Activated CD8-positive, alpha-beta memory T cell treated with anti-CD3 and anti-CD28 coated beads, Interleukin-2, amount 10 ng/mL, durations not matched to agents 7 days and 5 days (primary cell): ENCODE data around the gene IMMP2L. TPM values are rescaled to one million over a fixed set of nuclear protein-coding genes. Genes with fewer than 3 reads are reported as not detected.
"Not testable (repeated sequence)": the region's sequence is repeated elsewhere in the genome, so short reads cannot be mapped to it uniquely, and the experiment has no call there.

Experiments
- ATAC-seq: fragments of 150-1000 bp; cut with Tn5 transposase; one replicate; pipeline ENCODE4 v1.10.0; 2021; ENCODE audit warnings: moderate library complexity
- CTCF ChIA-PET: fragments of 350-600 bp; sonication (Branson Sonifier 250); formaldehyde crosslinking; loops from one replicate; lab custom pipeline; 2021; ENCODE audit warnings: antibody characterized with exemption; lab: Charles Lee
- DNase-seq: peaks from one replicate; pipeline ENCODE4 v3.0.0-alpha.2; 2020
- H3K27ac Mint-ChIP-seq: one replicate; pipeline ENCODE4 v1.8.0; 2021; ENCODE audit warnings: mild to moderate bottlenecking, mixed read lengths
- H3K27me3 Mint-ChIP-seq: one replicate; pipeline ENCODE4 v1.8.0; 2021; ENCODE audit warnings: mixed read lengths
- H3K36me3 Mint-ChIP-seq: one replicate; pipeline ENCODE4 v1.8.0; 2021; ENCODE audit warnings: mild to moderate bottlenecking, mixed read lengths
- H3K4me1 Mint-ChIP-seq: one replicate; pipeline ENCODE4 v1.8.0; 2021; ENCODE audit warnings: mixed read lengths
- H3K4me3 Mint-ChIP-seq: one replicate; pipeline ENCODE4 v1.8.0; 2021; ENCODE audit warnings: mild to moderate bottlenecking, moderate library complexity, mixed read lengths
- H3K9me3 Mint-ChIP-seq: one replicate; pipeline ENCODE4 v1.8.0; 2022; ENCODE audit warnings: low read depth, mixed read lengths
- total RNA-seq, 2 experiments: library from RNA; stranded (reverse); gene quantifications; one replicate each; pipeline ENCODE4 v1.2.3, GENCODE V29; 2021

IMMP2L gene
- total RNA-seq, 2 experiments from 2014 or later: 11.5 to 13.1 TPM

GRCh38 chr7:111477462-111478225 is 84.6 kb downstream of the IMMP2L start:
- CTCF ChIA-PET: no interaction called here
- Mint-ChIP-seq H3K27ac (no peak overlapping the region), H3K36me3 (no peaks in the 10 kb centered on the region), H3K4me3 (no peak overlapping the region), H3K4me1 (no peaks in the 10 kb centered on the region), H3K9me3 (no peaks in the 10 kb centered on the region), H3K27me3 (no peaks in the 10 kb centered on the region)
- ATAC-seq (no peak), DNase-seq (no peak)

- Mint-ChIP-seq H3K4me1 (no peaks in the 10 kb centered on the region), H3K9me3 (no peaks in the 10 kb centered on the region), H3K27me3 (no peaks in the 10 kb centered on the region), H3K36me3 (no peaks in the 10 kb centered on the region), H3K27ac (no peak overlapping the region), H3K4me3 (no peak overlapping the region)
- ATAC-seq (no peak), DNase-seq (no peak)
- CTCF ChIA-PET: interaction anchor here (0.5 kb wide), 1 partner anchor 35 kb away, joined by 3 read pairs; no protein-coding TSS in a partner anchor
Observed at GRCh38 chr7:111476586-111477293, 85.6 kb downstream of the IMMP2L start.

GRCh38 chr7:111475959-111476358 is 86.3 kb downstream of the IMMP2L start:
- ATAC-seq (no peak), DNase-seq (no peak)
- Mint-ChIP-seq H3K27ac (no peak overlapping the region), H3K9me3 (peaks cover 4% of the 10 kb centered on the region), H3K4me1 (no peaks in the 10 kb centered on the region), H3K36me3 (peaks cover under 1% of the 10 kb centered on the region), H3K27me3 (no peaks in the 10 kb centered on the region), H3K4me3 (no peak overlapping the region)
- CTCF ChIA-PET: no interaction called here

- no peaks in the 10 kb centered on the region for H3K27me3 Mint-ChIP-seq
- CTCF ChIA-PET: no interaction called here
- peaks cover 6% of the 10 kb centered on the region for H3K9me3 Mint-ChIP-seq
- ATAC-seq: no peak
- DNase-seq: no peak
- no peaks in the 10 kb centered on the region for H3K4me1 Mint-ChIP-seq
- H3K4me3 Mint-ChIP-seq: no peak overlapping the region
- no peak overlapping the region for H3K27ac Mint-ChIP-seq
- peaks cover 3% of the 10 kb centered on the region for H3K36me3 Mint-ChIP-seq
Observed at GRCh38 chr7:111475419-111475748, 86.9 kb downstream of the IMMP2L start.

GRCh38 chr7:111474723-111475418 is 87.4 kb downstream of the IMMP2L start:
- Mint-ChIP-seq H3K9me3 (peaks cover 6% of the 10 kb centered on the region), H3K4me1 (no peaks in the 10 kb centered on the region), H3K36me3 (peaks cover 3% of the 10 kb centered on the region), H3K27ac (no peak overlapping the region), H3K4me3 (no peak overlapping the region), H3K27me3 (no peaks in the 10 kb centered on the region)
- CTCF ChIA-PET: no interaction called here
- no peak for DNase-seq
- ATAC-seq: no peak

GRCh38 chr7:111473449-111474198 is 88.7 kb downstream of the IMMP2L start:
- Mint-ChIP-seq H3K4me1 (no peaks in the 10 kb centered on the region), H3K9me3 (peaks cover 10% of the 10 kb centered on the region), H3K4me3 (no peak overlapping the region), H3K27me3 (no peaks in the 10 kb centered on the region), H3K27ac (no peak overlapping the region), H3K36me3 (peaks cover 3% of the 10 kb centered on the region)
- CTCF ChIA-PET: no interaction called here
- DNase-seq (no peak), ATAC-seq (no peak)

- ATAC-seq: no peak
- Mint-ChIP-seq H3K27me3 (no peaks in the 10 kb centered on the region), H3K4me1 (no peaks in the 10 kb centered on the region), H3K9me3 (peaks cover 11% of the 10 kb centered on the region), H3K27ac (no peak overlapping the region), H3K36me3 (peaks cover 5% of the 10 kb centered on the region), H3K4me3 (no peak overlapping the region)
- no peak for DNase-seq
- CTCF ChIA-PET: no interaction called here
Observed at GRCh38 chr7:111470998-111471397, 91.3 kb downstream of the IMMP2L start.

- not testable (repeated sequence) for H3K4me3 Mint-ChIP-seq, H3K4me1 Mint-ChIP-seq, H3K36me3 Mint-ChIP-seq
Observed at GRCh38 chr7:111469894-111470293, 92.4 kb downstream of the IMMP2L start.

GRCh38 chr7:111465774-111466173 is 96.5 kb downstream of the IMMP2L start:
- H3K27me3 Mint-ChIP-seq, H3K36me3 Mint-ChIP-seq, DNase-seq, H3K27ac Mint-ChIP-seq, H3K9me3 Mint-ChIP-seq, H3K4me3 Mint-ChIP-seq, ATAC-seq, CTCF ChIA-PET, H3K4me1 Mint-ChIP-seq: not testable (repeated sequence)

More at GRCh38 chr7:111469894-111470293, 92.4 kb downstream of the IMMP2L start:
- CTCF ChIA-PET, H3K27me3 Mint-ChIP-seq, H3K27ac Mint-ChIP-seq, ATAC-seq, DNase-seq: not testable (repeated sequence)
- peaks cover 11% of the 10 kb centered on the region for H3K9me3 Mint-ChIP-seq

- Mint-ChIP-seq H3K9me3 (no peaks in the 10 kb centered on the region), H3K27ac (no peak overlapping the region)
Observed at GRCh38 chr7:111460695-111461094, 101.6 kb downstream of the IMMP2L start.

GRCh38 chr7:111459757-111460280 is 102.5 kb downstream of the IMMP2L start:
- CTCF ChIA-PET: no interaction called here
- DNase-seq (no peak), ATAC-seq (no peak)
- H3K27ac Mint-ChIP-seq: no peak overlapping the region
- H3K4me3 Mint-ChIP-seq: no peak overlapping the region
- no peaks in the 10 kb centered on the region for H3K4me1 Mint-ChIP-seq
- no peaks in the 10 kb centered on the region for H3K36me3 Mint-ChIP-seq
- no peaks in the 10 kb centered on the region for H3K27me3 Mint-ChIP-seq
- H3K9me3 Mint-ChIP-seq: no peaks in the 10 kb centered on the region

More at GRCh38 chr7:111460695-111461094, 101.6 kb downstream of the IMMP2L start:
- Mint-ChIP-seq H3K4me1 (no peaks in the 10 kb centered on the region), H3K27me3 (no peaks in the 10 kb centered on the region), H3K4me3 (no peak overlapping the region), H3K36me3 (no peaks in the 10 kb centered on the region)
- ATAC-seq (no peak), DNase-seq (no peak)
- CTCF ChIA-PET: no interaction called here

- DNase-seq: no peak
- Mint-ChIP-seq H3K9me3 (no peaks in the 10 kb centered on the region), H3K27ac (no peak overlapping the region), H3K27me3 (no peaks in the 10 kb centered on the region), H3K4me1 (no peaks in the 10 kb centered on the region), H3K4me3 (no peak overlapping the region), H3K36me3 (no peaks in the 10 kb centered on the region)
- CTCF ChIA-PET: no interaction called here
- no peak for ATAC-seq
Observed at GRCh38 chr7:111459065-111459756, 103.1 kb downstream of the IMMP2L start.
